CD4-positive, alpha-beta T cell (primary cell): ENCODE measurements around the gene TTC38. TPM values are rescaled to one million over a fixed set of nuclear protein-coding genes. Genes with fewer than 3 reads are reported as not detected.

Source experiments
- ATAC-seq: fragments of 200-7000 bp; cut with Tn5 transposase; one replicate; pipeline ENCODE4 v1.10.0; 2022; ENCODE audit warnings: mild to moderate bottlenecking; ENCODE audit not compliant: poor library complexity
- CTCF ChIA-PET: fragments of 350-600 bp; sonication (Branson Sonifier 250); formaldehyde crosslinking; loops from one replicate; lab custom pipeline; 2021; ENCODE audit warnings: antibody characterized with exemption, inconsistent platforms; lab: Charles Lee
- POLR2A ChIA-PET: fragments of 350-600 bp; sonication (Branson Sonifier 250); formaldehyde crosslinking; loops from one replicate; lab custom pipeline; 2021; ENCODE audit warnings: antibody characterized with exemption, inconsistent platforms; lab: Charles Lee
- DNase-seq, 14 experiments: peaks; one replicate each; pipeline ENCODE4 v3.0.0-alpha.2; 2013 to 2020; ENCODE audit warnings: mixed read lengths in 2 of 14
- H3K27ac ChIP-seq, 2 donors: one replicate each; pipeline versions ENCODE4 v1.5.1 to v1.7.0; 2013; ENCODE audit warnings: low read length in 2 of 2, low read depth in 1 of 2, mild to moderate bottlenecking in 1 of 2
- H3K27me3 ChIP-seq, 2 experiments: 1 replicate in 1 of 2; 2 replicates in 1 of 2; pipeline versions ENCODE4 v1.6.1 to v1.7.0; 2013; ENCODE audit warnings: low read length in 2 of 2, control low read depth in 1 of 2, mild to moderate bottlenecking in 1 of 2, moderate library complexity in 1 of 2; ENCODE audit not compliant: insufficient read depth in 2 of 2, control insufficient read depth in 1 of 2
- H3K36me3 ChIP-seq: one replicate; pipeline ENCODE4 v1.6.1; 2013; ENCODE audit warnings: low read length, control low read depth; ENCODE audit not compliant: insufficient read depth
- H3K4me1 ChIP-seq: one replicate; pipeline ENCODE4 v1.6.1; 2013; ENCODE audit warnings: low read length, control low read depth; ENCODE audit not compliant: insufficient read depth
- H3K4me3 ChIP-seq: one replicate; pipeline ENCODE4 v1.5.1; 2013; ENCODE audit warnings: mild to moderate bottlenecking, low read length, moderate library complexity
- H3K9me3 ChIP-seq, 2 experiments: 1 replicate in 1 of 2; 2 replicates in 1 of 2; pipeline versions ENCODE4 v1.6.1 to v1.7.0; 2013; ENCODE audit warnings: low read length in 2 of 2, mild to moderate bottlenecking in 2 of 2, control low read depth in 1 of 2, moderate library complexity in 1 of 2; ENCODE audit not compliant: control insufficient read depth in 1 of 2, insufficient read depth in 1 of 2
- H3K27ac Mint-ChIP-seq: one replicate; pipeline ENCODE4 v1.8.0; 2020; ENCODE audit warnings: mixed read lengths
- H3K27me3 Mint-ChIP-seq: one replicate; pipeline ENCODE4 v1.8.0; 2021; ENCODE audit warnings: mixed read lengths
- H3K36me3 Mint-ChIP-seq: one replicate; pipeline ENCODE4 v1.8.0; 2021; ENCODE audit warnings: low read depth, mixed read lengths
- H3K4me1 Mint-ChIP-seq: one replicate; pipeline ENCODE4 v1.8.0; 2021; ENCODE audit warnings: low read depth, mixed read lengths
- H3K4me3 Mint-ChIP-seq: one replicate; pipeline ENCODE4 v1.8.0; 2020; ENCODE audit warnings: mild to moderate bottlenecking, mixed read lengths
- H3K9me3 Mint-ChIP-seq: one replicate; pipeline ENCODE4 v1.8.0; 2020; ENCODE audit warnings: mixed read lengths
- CTCF ChIP-seq: fragments of 200-600 bp; IDR thresholded peaks from one replicate; pipeline ENCODE4 v1.8.0; 2022; ENCODE audit warnings: antibody characterized with exemption, mild to moderate bottlenecking
- intact Hi-C, 2 experiments: fragments of 100-400 bp; cut with DNase I in 1 of 2; cut with micrococcal nuclease in 1 of 2; formaldehyde crosslinking; loops; one replicate each; pipeline versions ENCODE4 v1.15.1 to v1.9.0; 2023 to 2025; cut with DNase I, micrococcal nuclease
- total RNA-seq, 174 experiments: library from RNA in 2 of 174; stranded (reverse) in 2 of 174; gene quantifications; one replicate each; pipeline ENCODE4 v1.2.3 and lab custom pipeline; 2021 to 2026

Gene TTC38
- total RNA-seq, 2 experiments from 2014 or later = 1.8 to 2.7 TPM

- no peak overlapping the region for H3K4me3 ChIP-seq
- ATAC-seq (no peak), DNase-seq (no peak)
- intact Hi-C loops = no loop called here
- no peaks in the 10 kb centered on the region for H3K36me3 Mint-ChIP-seq
- no peaks in the 10 kb centered on the region for H3K27me3 ChIP-seq
- ChIA-PET CTCF (no interaction called here), POLR2A (interaction anchor here (0.9 kb wide), 1 partner anchor 9 kb away, joined by 3 read pairs; no protein-coding TSS in a partner anchor)
- no peaks in the 10 kb centered on the region for H3K9me3 Mint-ChIP-seq
- H3K9me3 ChIP-seq = peaks cover 0 to 5% of the 10 kb centered on the region in 2 experiments
- no peak overlapping the region for H3K27ac ChIP-seq
- H3K4me1 ChIP-seq = peaks cover 16% of the 10 kb centered on the region
- no peaks in the 10 kb centered on the region for H3K36me3 ChIP-seq
- peak overlapping the region; percentile 82 for H3K4me3 Mint-ChIP-seq
- H3K27ac Mint-ChIP-seq = no peak overlapping the region
- H3K27me3 Mint-ChIP-seq = peaks cover 30% of the 10 kb centered on the region
- peaks cover 20% of the 10 kb centered on the region for H3K4me1 Mint-ChIP-seq
- TF ChIP-seq CTCF = no peak
Observed at GRCh38 chr22:46269564-46269963, 1.8 kb downstream of the TTC38 start.

DNA sequence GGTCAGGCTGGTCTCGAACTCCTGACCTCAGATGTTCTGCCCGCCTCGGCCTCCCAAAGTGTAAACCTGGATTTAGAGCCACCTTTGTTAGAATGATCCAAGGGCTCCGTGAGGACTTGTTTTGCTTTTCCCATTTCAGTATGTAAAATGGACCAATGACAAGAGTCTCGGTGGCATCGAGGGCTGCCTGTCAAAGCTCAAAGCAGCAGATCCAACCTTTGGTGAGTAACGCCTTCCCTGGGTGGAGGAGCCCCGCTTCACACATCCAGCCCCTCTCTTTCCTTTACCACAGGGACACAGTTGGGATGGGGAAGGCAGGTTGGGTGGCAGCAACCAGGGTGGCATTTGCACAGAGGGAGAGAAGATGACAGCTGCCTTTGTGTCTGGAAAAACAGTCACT lies 4.4 kb downstream of the TTC38 start:
- Histone ChIP-seq H3K27me3 (no peaks in the 10 kb centered on the region), H3K4me1 (peaks cover 16% of the 10 kb centered on the region), H3K4me3 (no peak overlapping the region), H3K9me3 (no peaks in the 10 kb centered on the region), H3K36me3 (peaks cover 9% of the 10 kb centered on the region), H3K27ac (no peak overlapping the region)
- peaks cover 4% of the 10 kb centered on the region for H3K27me3 Mint-ChIP-seq
- H3K9me3 Mint-ChIP-seq = no peaks in the 10 kb centered on the region
- H3K4me1 Mint-ChIP-seq = peaks cover 17% of the 10 kb centered on the region
- no peaks in the 10 kb centered on the region for H3K36me3 Mint-ChIP-seq
- TF ChIP-seq CTCF = no peak
- ChIA-PET POLR2A (no interaction called here), CTCF (no interaction called here)
- no peak overlapping the region for H3K27ac Mint-ChIP-seq
- ATAC-seq (no peak), DNase-seq (no peak)
- no peak overlapping the region for H3K4me3 Mint-ChIP-seq
- intact Hi-C loops = no loop called here

GRCh38 chr22:46272762-46273431 lies 5.1 kb downstream of the TTC38 start:
- intact Hi-C loops = no loop called here
- peaks cover 9% of the 10 kb centered on the region for H3K36me3 ChIP-seq
- ChIA-PET CTCF (no interaction called here), POLR2A (no interaction called here)
- H3K9me3 ChIP-seq = no peaks in the 10 kb centered on the region
- peaks cover 12% of the 10 kb centered on the region for H3K4me1 Mint-ChIP-seq
- H3K36me3 Mint-ChIP-seq = no peaks in the 10 kb centered on the region
- no peaks in the 10 kb centered on the region for H3K9me3 Mint-ChIP-seq
- DNase-seq (no peak), ATAC-seq (no peak)
- no peaks in the 10 kb centered on the region for H3K27me3 Mint-ChIP-seq
- no peak for TF ChIP-seq CTCF
- no peaks in the 10 kb centered on the region for H3K27me3 ChIP-seq
- no peak overlapping the region for H3K4me3 Mint-ChIP-seq
- H3K27ac Mint-ChIP-seq = no peak overlapping the region
- no peak overlapping the region for H3K4me3 ChIP-seq
- H3K4me1 ChIP-seq = peaks cover 12% of the 10 kb centered on the region
- H3K27ac ChIP-seq = no peak overlapping the region
